ENCODE results near the gene HYLS1. TPM values are rescaled to one million over a fixed set of nuclear protein-coding genes. Genes with fewer than 3 reads are reported as not detected.
A peak's percentile ranks its signal among the peaks of the same experiment; 100 is the strongest.
"Not testable (repeated sequence)": the region's sequence is repeated elsewhere in the genome, so short reads cannot be mapped to it uniquely, and the experiment has no call there.

The HYLS1 gene
- 2.7 TPM for total RNA-seq

DNA sequence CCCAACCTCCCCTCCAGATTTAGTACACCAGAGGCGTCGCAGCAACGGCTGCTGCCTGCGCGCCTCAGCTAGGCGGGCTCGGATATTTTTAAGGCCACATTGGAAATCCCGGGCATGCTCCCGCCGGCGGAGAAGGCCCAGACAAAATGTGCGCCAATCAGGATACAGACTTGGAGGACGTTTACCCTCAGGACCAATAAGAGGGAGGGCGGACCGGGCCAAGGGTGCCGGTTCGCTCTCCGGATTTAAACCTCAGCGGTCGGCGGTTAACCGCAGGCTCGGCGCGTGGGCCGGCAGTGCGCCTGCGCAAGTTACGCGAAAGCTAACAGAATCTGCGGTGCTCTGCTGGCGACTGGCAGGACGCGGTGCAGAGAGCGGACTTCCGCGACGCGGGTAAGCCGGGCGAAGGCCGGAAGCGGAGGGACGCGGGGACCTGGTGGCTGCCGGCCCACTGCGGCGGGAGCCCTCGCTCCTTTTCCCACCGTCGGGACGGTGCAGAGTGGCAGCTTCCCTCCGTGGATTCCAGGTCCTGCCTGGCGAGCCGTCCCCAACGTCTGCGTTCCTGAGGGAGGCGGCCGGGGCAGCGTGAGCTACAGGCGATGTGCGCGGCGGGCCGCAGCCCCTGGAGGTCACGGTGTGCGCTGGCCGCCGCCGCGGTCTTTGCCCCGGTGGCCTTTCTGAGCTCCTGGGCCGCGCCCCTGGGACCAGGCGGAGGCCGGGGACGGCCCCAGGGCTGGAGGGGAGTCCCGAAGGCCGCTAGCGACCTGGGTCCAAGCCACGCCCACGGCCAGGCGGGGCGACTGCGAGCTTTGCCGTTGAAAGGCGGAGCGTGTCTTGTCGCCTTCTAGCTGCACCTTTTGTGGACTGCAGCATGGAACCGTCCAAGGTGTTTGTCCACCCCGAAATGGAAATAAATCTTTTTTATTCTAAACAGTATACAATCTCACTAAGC lies at the start of gene HYLS1:
Gene HYLS1 (plus strand): TSS at position 296 of the 952 bp plus-strand sequence. CDS start 11,701 bp downstream, outside the sequence.
- Histone ChIP-seq H3K27me3 (ENCODE audit: insufficient read depth, low read length) (no peaks in the 10 kb centered on the region), H3K4me3 (ENCODE audit: low read length) (peak within 1 kb of the TSS; percentile 75), H3K4me1 (ENCODE audit: insufficient read depth, low read length) (peaks cover 18% of the 10 kb centered on the region), H3K9me3 (ENCODE audit: low read depth, low read length) (no peaks in the 10 kb centered on the region)

GRCh38 chr11:125842321-125842948 lies 45.0 kb upstream of the HYLS1 start:
- Histone ChIP-seq H3K9me3 (ENCODE audit: low read depth, low read length) (peaks cover 15% of the 10 kb centered on the region), H3K4me3 (ENCODE audit: low read length) (no peak overlapping the region), H3K4me1 (ENCODE audit: insufficient read depth, low read length) (no peaks in the 10 kb centered on the region), H3K27me3 (ENCODE audit: insufficient read depth, low read length) (no peaks in the 10 kb centered on the region)

DNA sequence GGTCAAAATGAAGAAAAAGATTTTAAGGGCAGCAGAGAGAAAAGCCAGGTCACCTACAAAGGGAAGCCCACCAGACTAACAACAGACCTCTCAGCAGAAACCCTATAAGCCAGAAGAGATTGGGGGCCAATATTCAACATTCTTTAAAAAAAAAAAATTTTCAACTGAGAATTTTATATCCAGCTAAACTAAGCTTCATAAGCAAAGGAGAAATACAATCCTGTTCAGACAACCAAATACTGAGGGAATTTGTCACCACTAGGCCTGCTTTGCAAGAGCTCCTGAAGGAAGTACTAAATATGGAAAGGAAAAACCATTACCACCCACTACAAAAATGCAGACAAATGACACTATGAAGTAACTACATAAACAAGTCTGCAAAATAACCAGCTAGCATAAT lies 41.3 kb upstream of the HYLS1 start:
- peaks cover 15% of the 10 kb centered on the region for H3K9me3 ChIP-seq (ENCODE audit: low read depth, low read length)
- no peaks in the 10 kb centered on the region for H3K27me3 ChIP-seq (ENCODE audit: insufficient read depth, low read length)
- H3K4me3 ChIP-seq (ENCODE audit: low read length) = no peak overlapping the region

DNA sequence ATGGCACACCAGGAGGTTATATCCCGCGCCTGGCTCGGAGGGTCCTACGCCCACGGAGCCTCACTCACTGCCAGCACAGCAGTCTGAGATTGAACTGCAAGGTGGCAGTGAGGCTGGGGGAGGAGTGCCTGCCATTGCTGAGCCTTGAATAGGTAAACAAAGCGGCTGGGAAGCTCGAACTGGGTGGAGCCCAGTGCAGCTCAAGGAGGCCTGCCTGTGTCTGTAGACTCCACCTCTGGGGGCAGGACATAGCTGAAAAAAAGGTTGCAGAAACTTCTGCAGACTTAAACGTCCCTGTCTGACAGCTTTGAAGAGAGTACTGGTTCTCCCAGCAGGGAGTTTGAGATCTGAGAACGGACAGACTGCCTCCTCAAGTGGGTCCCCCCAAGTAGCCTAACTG lies 29.8 kb upstream of the HYLS1 start:
- H3K4me1 ChIP-seq (ENCODE audit: insufficient read depth, low read length); H3K9me3 ChIP-seq (ENCODE audit: low read depth, low read length); H3K4me3 ChIP-seq (ENCODE audit: low read length): not testable (repeated sequence)
- H3K27me3 ChIP-seq (ENCODE audit: insufficient read depth, low read length) = peaks cover 11% of the 10 kb centered on the region

More for the DNA sequence above, 41.3 kb upstream of the HYLS1 start:
- H3K4me1 ChIP-seq (ENCODE audit: insufficient read depth, low read length) = no peaks in the 10 kb centered on the region

DNA sequence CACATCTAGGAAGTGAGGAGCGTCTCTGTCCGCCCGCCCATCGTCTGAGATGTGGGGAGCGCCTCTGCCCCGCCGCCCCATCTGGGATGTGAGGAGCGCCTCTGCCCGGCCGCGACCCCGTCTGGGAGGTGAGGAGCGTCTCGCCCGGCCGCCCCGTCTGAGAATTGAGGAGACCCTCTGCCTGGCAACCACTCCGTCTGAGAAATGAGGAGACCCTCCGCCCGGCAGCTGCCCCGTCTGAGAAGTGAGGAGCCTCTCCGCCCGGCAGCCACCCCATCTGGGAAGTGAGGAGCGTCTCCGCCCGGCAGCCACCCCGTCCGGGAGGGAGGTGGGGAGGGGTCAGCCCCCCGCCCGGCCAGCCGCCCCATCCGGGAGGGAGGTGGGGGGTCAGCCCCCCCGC lies 24.7 kb upstream of the HYLS1 start:
- not testable (repeated sequence) for H3K4me1 ChIP-seq (ENCODE audit: insufficient read depth, low read length); H3K9me3 ChIP-seq (ENCODE audit: low read depth, low read length); H3K4me3 ChIP-seq (ENCODE audit: low read length); H3K27me3 ChIP-seq (ENCODE audit: insufficient read depth, low read length)

DNA sequence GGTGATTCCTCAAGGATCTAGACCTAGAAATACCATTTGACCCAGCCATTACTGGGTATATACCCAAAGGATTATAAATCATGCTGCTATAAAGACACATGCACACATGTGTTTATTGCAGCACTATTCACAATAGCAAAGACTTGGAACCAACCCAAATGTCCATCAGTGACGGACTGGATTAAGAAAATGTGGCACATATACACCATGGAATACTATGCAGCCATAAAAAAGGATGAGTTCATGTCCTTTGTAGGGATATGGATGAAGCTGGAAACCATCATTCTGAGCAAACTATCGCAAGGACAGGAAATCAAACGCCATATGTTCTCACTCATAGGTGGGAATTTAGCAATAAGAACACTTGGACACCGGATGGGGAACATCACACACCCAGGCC lies 22.1 kb upstream of the HYLS1 start:
- not testable (repeated sequence) for H3K9me3 ChIP-seq (ENCODE audit: low read depth, low read length); H3K27me3 ChIP-seq (ENCODE audit: insufficient read depth, low read length); H3K4me3 ChIP-seq (ENCODE audit: low read length); H3K4me1 ChIP-seq (ENCODE audit: insufficient read depth, low read length)

DNA sequence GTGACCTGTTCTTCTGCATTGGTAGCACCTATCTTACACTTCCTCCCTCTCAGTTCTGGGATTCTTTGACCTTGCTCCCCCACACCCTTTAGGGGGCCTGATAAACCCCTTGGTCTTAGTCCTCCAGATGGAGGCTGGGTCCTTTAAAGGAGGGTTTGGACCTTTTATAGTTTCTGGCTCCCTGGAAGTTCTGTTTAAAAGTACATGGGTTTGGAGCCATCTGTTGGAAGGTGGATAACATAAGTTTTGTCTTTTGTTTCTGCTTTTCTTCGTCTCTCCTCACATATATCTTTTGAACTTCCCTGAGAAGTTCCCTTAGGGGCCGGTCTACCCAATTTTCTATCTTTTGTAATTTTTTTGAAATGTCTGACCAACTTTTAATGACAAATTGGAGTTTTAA lies 17.9 kb upstream of the HYLS1 start:
- Histone ChIP-seq H3K27me3 (ENCODE audit: insufficient read depth, low read length) (no peaks in the 10 kb centered on the region), H3K4me1 (ENCODE audit: insufficient read depth, low read length) (no peaks in the 10 kb centered on the region), H3K9me3 (ENCODE audit: low read depth, low read length) (no peaks in the 10 kb centered on the region), H3K4me3 (ENCODE audit: low read length) (no peak overlapping the region)

GRCh38 chr11:125871391-125872137 lies 15.9 kb upstream of the HYLS1 start:
- no peak overlapping the region for H3K4me3 ChIP-seq (ENCODE audit: low read length)
- no peaks in the 10 kb centered on the region for H3K27me3 ChIP-seq (ENCODE audit: insufficient read depth, low read length)
- H3K4me1 ChIP-seq (ENCODE audit: insufficient read depth, low read length) = no peaks in the 10 kb centered on the region
- no peaks in the 10 kb centered on the region for H3K9me3 ChIP-seq (ENCODE audit: low read depth, low read length)

DNA sequence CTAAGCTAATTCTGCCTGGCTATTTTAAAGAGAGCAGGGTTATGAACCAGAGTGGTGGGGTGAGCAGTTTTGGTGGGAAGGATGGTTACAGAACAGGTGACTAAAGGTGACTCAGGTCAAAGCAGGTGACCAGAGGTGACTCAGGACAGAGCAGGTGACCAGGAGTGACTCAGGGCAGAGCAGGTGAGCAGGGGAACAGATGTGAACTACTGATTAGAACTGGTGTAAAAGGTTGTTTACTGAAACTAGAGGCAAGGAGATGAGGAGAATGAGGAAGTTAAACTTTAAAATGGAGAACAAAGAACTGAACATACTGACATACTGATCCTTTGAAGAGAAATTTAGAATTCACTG lies 15.4 kb upstream of the HYLS1 start:
- H3K9me3 ChIP-seq (ENCODE audit: low read depth, low read length) = no peaks in the 10 kb centered on the region
- H3K4me1 ChIP-seq (ENCODE audit: insufficient read depth, low read length) = no peaks in the 10 kb centered on the region
- H3K4me3 ChIP-seq (ENCODE audit: low read length) = no peak overlapping the region
- H3K27me3 ChIP-seq (ENCODE audit: insufficient read depth, low read length) = no peaks in the 10 kb centered on the region

DNA sequence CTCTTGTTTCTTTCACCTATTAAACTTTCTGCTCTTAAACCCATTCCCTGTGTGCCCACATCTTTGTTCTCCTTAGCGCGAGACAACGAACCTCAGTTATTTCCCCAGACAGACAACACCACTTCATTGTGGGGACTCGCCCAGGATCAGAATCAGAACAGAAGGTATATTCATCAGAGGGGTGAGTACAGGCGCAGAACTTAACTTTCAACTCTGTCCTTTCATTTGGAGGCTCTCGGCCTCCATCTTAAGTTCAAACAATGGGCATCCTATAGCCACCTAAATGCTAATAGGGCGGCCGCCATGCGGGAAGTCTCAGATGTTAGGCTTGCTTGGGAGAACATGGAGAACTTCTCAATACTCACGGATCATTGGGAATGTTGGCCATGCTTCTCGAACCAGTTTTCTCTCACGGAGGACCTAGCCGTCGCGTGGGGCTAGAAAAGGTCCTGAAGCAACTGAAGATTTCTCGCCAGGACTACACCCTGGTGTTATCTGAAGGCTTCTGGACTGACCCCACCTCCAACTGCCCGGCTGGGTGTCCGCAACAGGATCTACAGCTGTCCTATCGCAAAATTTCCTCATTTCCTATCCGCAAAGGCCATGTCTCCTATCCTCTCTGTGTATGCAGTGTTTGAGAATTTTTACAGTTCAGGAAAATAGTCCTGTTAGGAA lies 13.4 kb upstream of the HYLS1 start:
- Histone ChIP-seq H3K4me3 (ENCODE audit: low read length) (no peak overlapping the region), H3K4me1 (ENCODE audit: insufficient read depth, low read length) (no peaks in the 10 kb centered on the region), H3K9me3 (ENCODE audit: low read depth, low read length) (no peaks in the 10 kb centered on the region), H3K27me3 (ENCODE audit: insufficient read depth, low read length) (no peaks in the 10 kb centered on the region)

DNA sequence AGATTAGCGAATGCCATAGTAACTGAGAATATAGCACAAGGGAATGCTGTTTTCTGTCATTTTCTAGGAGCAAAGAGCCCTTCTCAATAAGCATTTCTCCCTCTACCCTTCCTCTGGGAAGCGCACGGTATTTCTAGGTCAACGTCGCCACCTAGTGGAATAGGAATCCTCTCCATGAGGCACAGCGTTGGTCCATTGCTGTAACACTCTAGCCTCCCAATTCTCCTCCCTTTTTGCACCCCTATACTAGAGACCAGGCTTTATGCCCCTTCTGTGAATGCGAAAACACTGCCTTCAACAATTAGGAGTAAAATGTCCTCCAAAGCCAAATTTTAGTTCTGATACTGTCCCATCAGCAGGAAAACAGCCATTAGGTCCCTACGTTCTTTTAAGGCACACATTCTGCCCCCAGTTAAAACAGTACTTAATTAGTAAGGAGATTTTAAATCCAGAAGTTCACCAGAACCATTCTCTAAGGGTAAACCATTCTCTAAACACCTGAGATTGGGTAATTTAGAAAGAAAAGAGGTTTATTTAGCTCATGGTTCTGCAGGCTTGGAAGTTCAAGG lies 12.8 kb upstream of the HYLS1 start:
- Histone ChIP-seq H3K27me3 (ENCODE audit: insufficient read depth, low read length) (no peaks in the 10 kb centered on the region), H3K4me3 (ENCODE audit: low read length) (no peak overlapping the region), H3K4me1 (ENCODE audit: insufficient read depth, low read length) (no peaks in the 10 kb centered on the region), H3K9me3 (ENCODE audit: low read depth, low read length) (no peaks in the 10 kb centered on the region)

- Histone ChIP-seq H3K4me3 (ENCODE audit: low read length) (no peak overlapping the region), H3K9me3 (ENCODE audit: low read depth, low read length) (no peaks in the 10 kb centered on the region), H3K27me3 (ENCODE audit: insufficient read depth, low read length) (no peaks in the 10 kb centered on the region), H3K4me1 (ENCODE audit: insufficient read depth, low read length) (no peaks in the 10 kb centered on the region)
Observed at GRCh38 chr11:125881291-125881690, 6.2 kb upstream of the HYLS1 start.

GRCh38 chr11:125883375-125883774 lies 4.1 kb upstream of the HYLS1 start:
- Histone ChIP-seq H3K4me1 (ENCODE audit: insufficient read depth, low read length) (peaks cover 14% of the 10 kb centered on the region), H3K9me3 (ENCODE audit: low read depth, low read length) (no peaks in the 10 kb centered on the region), H3K27me3 (ENCODE audit: insufficient read depth, low read length) (no peaks in the 10 kb centered on the region), H3K4me3 (ENCODE audit: low read length) (no peak overlapping the region)

DNA sequence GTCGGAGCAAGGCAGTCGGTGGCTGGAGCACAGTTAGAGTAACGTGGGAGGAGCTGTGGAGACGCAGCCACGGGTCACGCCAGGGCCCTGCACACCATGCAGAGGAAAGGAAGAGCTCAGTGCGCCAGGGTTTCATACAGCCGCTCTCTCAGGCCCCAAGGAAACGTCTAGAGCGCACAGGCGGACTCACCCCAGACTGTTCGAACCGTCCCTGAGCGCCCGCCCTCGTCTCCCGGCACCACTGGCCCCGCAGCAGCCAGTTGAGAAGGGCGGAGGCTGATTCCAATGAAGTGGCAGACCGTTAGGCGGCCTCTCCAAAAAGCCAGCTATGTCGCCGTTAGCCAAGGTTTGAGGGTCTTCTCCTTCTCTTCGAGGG lies 483 bp upstream of the HYLS1 start:
- H3K4me3 ChIP-seq (ENCODE audit: low read length) = peak overlapping the region; percentile 75
- H3K4me1 ChIP-seq (ENCODE audit: insufficient read depth, low read length) = peaks cover 18% of the 10 kb centered on the region
- no peaks in the 10 kb centered on the region for H3K9me3 ChIP-seq (ENCODE audit: low read depth, low read length)
- H3K27me3 ChIP-seq (ENCODE audit: insufficient read depth, low read length) = no peaks in the 10 kb centered on the region

All from mononuclear cell (primary cell).